HTR-8/SVneo (cell line): ENCODE measurements around the gene SCFD2.
"Not testable (repeated sequence)": the region's sequence is repeated elsewhere in the genome, so short reads cannot be mapped to it uniquely, and the experiment has no call there.

Experiments
- DNase-seq: peaks from one replicate; pipeline ENCODE4 v3.0.0; 2011; ENCODE audit warnings: low spot score, mixed read lengths; ENCODE audit not compliant: insufficient read length
- FAIRE-seq: peaks from 2 replicates; lab custom pipeline; 2011; peaks lifted over from hg19 to GRCh38; lab: Jason Lieb, UNC

SCFD2 gene

DNA sequence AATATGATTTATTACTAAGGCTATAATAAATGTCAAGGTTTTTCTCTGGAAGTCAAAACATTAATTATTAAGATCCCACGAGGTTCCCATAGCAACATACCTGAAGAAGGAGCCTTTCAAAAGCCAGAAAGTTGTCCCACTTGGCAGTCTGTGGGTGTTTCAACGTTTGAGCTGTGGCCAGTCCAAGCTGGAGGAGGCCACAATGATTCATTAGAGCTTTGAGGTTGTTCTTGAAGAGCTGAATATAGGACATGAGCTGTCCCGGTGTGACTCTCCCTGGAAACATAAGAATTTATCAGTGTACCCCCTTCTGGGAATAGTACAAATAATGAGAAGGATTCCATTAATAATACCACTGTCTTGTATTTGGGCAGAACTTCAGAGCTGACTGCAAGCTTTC lies 92.1 kb downstream of the SCFD2 start:
- no peak for DNase-seq
- no peak for FAIRE-seq

DNA sequence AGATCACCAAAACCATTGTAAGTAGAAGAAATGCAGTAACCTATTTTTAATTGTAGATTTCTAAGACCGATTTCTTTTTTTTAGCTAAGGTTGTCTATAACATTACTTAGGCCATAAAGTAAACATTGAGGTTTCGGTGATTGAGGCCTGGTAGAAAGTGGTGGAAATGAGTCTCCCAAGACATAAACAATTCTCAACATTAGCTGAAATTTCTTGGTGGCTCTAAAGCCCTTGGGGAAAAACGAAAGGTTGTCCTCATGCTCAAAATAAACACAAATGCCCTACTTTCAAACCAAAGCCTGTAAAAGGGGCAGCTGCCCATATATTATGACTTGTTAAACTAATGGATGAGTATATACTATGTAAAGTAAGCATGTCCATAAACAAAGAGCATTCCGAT lies 98.8 kb downstream of the SCFD2 start:
- FAIRE-seq: no peak
- no peak for DNase-seq

DNA sequence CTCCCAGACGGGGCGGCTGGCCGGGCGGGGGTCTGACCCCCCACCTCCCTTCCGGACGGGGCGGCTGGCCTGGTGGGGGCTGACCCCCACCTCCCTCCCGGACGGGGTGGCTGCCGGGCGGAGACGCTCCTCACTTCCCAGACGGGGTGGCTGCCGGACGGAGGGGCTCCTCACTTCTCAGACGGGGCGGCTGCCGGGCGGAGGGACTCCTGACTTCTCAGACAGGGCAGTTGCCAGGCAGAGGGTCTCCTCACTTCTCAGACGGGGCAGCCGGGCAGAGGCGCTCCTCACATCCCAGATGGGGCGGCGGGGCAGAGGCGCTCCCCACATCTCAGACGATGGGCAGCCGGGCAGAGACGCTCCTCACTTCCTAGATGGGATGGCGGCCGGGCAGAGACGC lies 109.9 kb downstream of the SCFD2 start:
- not testable (repeated sequence) for DNase-seq, FAIRE-seq

DNA sequence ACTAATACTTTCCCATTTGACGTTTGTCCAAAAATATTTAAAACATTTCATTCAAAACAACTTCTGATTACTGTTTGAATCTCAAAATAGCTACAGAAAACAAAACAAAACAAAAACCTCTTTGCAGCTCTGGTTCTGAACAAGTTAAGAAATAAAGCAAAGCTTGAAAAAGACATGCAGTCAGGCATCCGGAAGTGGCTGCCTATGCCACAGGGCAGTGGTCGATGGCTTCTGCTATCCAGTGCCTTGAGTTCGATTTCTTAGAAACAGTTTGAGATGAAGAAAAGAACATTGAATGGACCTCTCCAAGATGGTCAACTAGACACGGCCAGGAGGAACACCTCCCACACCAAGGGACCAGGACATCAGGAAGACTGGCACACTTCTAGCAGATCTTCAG lies 125.3 kb downstream of the SCFD2 start:
- no peak for DNase-seq

DNA sequence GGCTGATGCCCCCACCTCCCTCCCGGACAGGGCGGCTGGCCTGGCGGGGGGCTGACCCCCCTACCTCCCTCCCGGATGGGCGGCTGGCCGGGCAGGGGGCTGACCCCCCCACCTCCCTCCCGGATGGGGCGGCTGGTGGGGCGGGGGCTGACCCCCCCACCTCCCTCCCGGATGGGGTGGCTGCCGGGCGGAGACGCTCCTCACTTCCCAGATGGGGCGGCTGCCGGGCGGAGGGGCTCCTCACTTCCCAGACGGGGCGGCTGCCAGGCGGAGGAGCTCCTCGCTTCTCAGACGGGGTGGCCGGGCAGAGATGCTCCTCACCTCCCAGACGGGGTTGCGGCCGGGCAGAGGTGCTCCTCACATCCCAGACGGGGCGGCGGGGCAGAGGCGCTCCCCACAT lies 127.5 kb downstream of the SCFD2 start:
- FAIRE-seq: not testable (repeated sequence)

More for the DNA sequence above, 125.3 kb downstream of the SCFD2 start:
- FAIRE-seq: no peak

DNA sequence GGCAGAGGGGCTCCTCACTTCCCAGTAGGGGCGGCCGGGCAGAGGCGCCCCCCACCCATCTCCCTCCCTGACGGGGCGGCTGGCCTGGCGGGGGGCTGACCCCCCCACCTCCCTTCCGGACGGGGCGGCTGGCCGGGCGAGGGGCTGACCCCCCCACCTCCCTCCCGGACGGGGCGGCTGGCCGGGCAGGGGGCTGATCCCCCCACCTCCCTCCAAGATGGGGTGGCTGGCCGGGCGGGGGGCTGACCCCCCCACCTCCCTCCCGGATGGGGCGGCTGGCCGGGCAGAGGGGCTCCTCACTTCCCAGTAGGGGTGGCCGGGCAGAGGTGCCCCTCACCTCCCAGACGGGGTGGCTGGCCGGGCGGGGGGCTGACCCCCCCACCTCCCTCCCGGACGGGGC lies 128.1 kb downstream of the SCFD2 start:
- not testable (repeated sequence) for DNase-seq, FAIRE-seq

More for the DNA sequence above, 127.5 kb downstream of the SCFD2 start:
- not testable (repeated sequence) for DNase-seq

DNA sequence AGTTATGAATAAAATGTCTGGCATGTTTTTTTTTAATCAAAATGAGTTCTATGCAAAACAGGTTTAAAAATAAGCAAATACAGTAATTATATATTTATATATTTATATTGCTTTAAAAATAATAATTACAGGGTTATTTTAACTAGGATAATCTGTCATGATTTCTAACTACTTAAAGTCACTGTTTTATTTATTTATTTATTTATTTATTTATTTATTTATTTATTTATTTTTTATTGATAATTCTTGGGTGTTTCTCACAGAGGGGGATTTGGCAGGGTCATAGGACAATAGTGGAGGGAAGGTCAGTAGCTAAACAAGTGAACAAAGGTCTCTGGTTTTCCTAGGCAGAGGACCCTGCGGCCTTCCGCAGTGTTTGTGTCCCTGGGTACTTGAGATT lies 129.2 kb downstream of the SCFD2 start:
- FAIRE-seq, DNase-seq: not testable (repeated sequence)

DNA sequence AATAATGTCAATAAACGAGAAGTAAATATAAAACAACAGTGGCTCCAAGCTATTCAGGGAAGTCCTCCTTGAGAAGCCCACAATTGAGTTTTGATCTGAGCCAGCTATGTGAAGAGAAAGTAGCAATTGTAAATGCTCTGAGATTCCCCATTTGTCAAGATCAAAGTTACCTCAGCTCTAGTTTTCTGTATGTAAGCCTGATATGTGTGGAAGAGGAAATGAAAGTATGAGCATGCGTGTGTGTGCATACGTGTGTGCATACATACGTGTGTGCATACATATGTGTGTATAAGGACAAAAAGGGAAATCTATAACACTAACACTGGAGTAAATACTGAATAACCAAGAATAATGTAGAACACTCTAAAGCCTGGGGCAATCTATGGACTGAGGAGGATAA lies 130.3 kb downstream of the SCFD2 start:
- FAIRE-seq (no peak), DNase-seq (no peak)

DNA sequence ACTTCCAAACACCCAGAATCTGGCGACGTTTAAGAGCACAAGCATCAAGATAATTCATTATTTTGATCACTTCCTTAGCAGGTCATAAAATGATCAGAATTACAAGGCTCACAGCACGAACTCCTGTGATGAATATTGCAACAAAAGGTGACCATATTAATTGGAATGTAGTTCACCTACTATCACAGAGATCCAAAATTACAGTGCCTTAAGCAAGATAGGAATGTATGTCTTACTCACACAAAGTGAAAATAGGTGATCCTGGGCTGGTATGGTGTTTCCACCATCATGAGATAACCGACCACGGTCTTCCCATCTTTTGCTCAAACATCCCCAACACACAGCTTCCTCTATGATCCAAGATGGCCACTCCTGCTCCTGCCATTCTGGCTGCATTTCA lies 131.2 kb downstream of the SCFD2 start:
- DNase-seq: no peak
- no peak for FAIRE-seq

DNA sequence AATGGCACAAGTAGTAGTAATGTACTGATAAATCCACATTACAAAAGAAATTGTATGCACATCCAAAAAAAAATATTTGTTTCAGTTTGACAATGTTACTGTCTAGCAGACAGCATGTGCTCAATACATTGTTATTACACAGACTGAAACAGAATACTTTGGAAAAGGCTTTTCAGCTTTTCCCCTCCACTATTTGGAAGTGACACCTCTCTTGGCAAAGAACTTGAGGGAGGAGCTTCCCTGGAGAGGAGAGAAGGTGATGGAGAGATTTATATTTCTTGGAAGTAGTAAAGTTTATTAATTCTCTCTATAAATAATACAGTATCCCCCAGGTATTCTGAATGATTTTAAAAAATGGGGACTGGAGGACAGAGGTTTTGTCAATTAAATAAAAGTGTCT lies 131.8 kb downstream of the SCFD2 start:
- no peak for DNase-seq
- no peak for FAIRE-seq

DNA sequence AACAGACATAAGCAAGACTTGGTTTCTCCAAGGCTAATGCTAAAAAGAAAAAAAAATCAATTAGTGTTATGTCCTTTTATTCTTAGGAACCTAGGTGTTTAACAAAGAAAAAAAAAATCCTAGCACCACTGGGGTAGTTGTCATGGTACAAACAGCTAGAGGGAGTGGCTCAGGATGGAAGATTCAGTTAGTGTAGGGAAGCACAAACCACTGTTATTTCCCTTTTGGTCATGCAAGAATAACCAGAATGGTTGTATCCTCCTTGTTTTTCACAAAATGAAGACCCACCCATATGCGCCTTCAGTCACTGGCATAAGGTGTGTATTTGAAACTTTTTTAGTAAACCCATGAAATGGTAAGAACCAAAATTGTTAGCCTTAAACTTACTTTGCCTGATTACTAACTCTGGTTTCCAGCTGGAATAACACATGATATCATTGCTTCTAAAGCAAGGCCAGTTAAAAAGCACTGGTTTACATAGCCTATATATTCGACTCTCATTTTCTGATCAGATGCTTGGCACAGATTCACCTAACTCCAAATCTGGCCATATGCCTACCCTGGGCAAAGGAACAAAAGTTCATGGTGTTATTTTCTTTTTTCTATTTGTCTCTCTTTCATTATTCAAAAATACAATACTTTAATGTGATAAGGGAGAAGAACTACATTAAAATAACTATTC lies 132.6 kb downstream of the SCFD2 start:
- DNase-seq (no peak), FAIRE-seq (no peak)

DNA sequence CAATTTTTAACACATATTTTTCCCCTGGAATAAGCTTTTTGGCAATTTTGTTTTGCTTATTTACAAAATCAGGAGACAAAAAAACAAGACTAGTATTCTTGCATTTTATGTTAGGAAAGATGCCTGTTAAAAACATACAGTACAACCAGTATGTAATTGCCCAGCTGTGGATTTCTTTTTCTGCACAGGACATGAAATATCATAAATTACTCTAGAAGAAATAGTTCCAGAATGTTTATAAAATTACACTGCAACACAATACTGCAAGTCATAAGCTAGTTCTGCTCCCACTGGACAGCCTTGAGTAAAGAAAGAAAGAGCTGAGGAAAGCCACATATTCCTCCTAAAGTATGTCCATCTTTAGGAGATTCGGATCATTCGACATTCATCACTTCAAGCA lies 133.5 kb downstream of the SCFD2 start:
- no peak for FAIRE-seq
- DNase-seq: no peak

DNA sequence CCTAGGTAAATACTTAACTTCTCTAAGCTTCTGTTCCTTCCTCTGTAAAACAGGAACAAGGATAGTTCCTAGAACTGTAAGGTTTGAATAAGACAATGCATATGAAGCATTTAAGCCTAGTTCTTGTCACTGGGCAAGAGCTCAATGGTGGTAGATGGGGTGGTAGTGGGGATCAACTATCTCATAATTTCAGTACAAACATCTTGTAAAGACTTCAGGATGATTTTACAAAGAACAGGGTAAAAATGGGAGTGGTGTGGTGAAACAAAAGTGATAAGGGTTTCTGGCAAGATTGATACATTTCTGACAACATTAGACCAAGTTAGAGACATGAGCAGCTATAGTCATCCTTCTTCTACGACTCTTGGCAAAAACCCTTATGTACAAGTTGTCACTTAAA lies 137.8 kb downstream of the SCFD2 start:
- DNase-seq (no peak), FAIRE-seq (no peak)

DNA sequence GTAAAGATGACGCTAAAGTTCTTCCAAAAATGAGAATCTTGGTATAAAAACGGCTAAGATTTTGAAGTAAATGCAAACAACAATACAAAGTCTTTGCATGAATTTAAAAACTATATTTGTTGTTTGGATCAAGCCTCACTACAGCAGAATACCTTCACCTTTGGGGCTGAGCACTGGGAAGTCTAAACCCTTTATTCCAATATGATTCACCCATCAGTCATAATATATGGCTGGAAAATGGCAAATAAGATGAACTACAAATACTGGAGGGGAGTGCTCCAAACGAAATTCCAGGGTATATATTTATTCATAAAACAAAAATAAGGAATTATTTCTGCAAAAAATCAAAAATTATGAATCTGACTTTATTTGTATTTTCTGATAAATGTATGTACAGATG lies 138.4 kb downstream of the SCFD2 start:
- FAIRE-seq: no peak

DNA sequence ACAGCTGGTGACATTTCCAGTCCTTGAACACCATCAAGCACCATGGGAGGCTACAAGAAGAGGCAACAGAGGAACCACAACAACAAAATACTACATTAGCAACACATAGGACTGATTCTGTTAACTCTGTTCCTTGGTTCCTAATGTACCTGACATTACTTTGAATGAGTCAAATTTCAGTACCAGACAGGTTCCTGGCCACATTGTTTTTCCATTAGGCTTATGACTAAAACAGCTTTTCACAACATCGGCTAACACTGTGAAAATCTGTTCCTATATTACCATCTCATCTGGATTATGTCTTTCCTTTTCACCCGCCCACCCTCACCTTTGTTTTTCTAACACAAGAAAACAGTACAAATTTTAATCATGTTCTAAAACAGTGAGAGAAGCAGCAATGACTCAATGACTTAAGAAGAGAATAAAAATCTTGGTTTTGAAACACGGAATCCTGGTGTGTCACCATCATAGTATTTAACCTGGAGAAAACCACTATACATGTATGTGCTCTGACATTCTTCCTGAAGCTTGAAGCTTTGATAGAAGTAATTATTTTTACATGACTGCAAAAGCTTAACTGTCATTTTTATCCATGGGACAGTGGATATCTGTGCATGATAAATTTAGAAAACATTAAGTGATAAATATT lies 143.9 kb downstream of the SCFD2 start:
- DNase-seq (no peak), FAIRE-seq (no peak)

More for the DNA sequence above, 138.4 kb downstream of the SCFD2 start:
- DNase-seq: no peak

DNA sequence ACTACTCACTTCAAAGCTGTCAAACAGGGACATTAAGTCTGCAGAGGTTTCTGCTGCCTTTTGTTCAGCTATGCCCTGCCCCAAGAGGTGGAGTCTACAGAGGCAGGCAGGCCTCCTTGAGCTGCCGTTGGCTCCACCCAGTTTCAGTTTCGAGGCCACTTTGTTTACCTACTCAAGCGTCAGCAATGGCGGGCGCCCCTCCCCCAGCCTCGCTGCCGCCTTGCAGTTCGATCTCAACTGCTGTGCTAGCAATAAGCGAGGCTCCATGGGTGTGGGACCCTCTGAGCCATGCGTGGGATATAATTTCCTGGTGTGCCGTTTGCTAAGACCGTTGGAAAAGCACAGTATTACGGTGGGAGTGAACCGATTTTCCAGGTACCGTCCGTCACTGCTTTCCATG lies 146.7 kb downstream of the SCFD2 start:
- not testable (repeated sequence) for DNase-seq, FAIRE-seq

DNA sequence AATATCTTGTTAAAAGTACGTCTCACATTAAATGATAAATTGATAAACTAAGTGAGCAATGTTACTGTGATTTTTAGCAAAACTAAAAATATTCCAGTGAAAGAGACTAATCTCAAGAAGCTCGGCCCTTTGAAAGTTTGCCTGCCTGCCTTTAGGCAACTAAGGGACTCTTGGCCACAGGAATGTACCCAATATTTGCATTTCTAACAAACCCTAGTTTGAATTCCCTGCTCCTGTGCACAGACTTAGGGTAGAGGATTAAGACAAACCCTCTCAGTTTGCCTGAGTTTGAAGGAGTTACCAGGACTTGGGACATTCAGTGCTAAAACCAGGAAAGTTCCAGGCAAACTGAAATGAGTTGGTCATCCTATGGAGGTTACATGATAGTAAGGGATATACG lies 157.1 kb downstream of the SCFD2 start:
- DNase-seq: no peak
- FAIRE-seq: no peak

DNA sequence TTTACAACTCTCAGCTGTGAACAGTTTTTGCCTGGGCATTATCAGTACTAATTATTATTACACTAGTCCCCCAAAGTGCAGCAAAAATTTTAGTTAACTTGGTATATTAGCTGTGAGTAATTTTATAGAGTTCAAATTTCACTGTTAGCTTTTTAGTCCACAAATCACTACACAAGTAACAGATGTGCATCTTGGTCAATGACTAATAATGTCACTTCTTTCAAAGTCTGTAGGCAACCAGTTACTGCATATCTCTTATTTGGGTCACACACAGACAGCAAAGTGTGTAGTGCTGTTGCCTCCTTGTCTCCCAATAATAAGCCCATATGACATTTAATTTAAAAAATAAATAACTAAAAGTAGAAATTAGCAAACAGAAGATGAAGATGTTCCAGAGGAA lies 159.9 kb downstream of the SCFD2 start:
- DNase-seq: no peak
- no peak for FAIRE-seq

DNA sequence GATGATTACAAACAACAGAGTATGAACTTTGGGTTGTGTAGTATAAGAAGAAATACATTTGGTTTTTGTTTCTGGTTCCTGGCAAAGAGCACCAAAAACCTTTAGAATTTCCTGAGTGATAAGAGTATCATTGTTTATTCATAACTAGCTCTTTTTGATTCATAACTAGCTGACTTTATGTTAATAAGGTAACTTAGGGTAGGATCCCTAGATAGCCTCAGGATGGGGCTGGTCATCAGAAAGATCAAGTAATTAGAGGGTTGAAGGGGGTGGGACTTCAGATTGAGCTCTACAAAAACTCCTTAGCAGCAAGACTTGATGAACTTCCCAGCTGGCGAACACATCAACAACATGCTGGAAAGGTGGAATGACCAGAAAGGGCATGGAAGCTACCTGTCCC lies 166.5 kb downstream of the SCFD2 start:
- DNase-seq (no peak), FAIRE-seq (no peak)

DNA sequence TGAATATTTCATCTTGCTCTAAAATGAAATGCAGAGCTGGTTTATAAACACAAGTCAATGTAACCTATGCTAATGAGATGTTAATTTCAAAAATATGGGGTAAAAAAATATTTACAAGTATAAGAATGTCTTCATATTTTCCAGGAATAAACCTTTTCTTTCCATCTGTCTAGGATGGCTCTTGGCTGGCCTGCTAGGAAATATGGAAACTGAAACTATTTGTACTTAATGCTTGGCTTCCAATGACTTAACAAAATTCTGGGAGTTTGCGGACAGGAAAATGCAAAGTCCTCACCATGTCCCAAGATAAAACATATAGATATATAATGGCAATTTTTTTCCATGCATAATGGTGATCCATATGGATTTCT lies 168.1 kb downstream of the SCFD2 start:
- no peak for DNase-seq
- no peak for FAIRE-seq

DNA sequence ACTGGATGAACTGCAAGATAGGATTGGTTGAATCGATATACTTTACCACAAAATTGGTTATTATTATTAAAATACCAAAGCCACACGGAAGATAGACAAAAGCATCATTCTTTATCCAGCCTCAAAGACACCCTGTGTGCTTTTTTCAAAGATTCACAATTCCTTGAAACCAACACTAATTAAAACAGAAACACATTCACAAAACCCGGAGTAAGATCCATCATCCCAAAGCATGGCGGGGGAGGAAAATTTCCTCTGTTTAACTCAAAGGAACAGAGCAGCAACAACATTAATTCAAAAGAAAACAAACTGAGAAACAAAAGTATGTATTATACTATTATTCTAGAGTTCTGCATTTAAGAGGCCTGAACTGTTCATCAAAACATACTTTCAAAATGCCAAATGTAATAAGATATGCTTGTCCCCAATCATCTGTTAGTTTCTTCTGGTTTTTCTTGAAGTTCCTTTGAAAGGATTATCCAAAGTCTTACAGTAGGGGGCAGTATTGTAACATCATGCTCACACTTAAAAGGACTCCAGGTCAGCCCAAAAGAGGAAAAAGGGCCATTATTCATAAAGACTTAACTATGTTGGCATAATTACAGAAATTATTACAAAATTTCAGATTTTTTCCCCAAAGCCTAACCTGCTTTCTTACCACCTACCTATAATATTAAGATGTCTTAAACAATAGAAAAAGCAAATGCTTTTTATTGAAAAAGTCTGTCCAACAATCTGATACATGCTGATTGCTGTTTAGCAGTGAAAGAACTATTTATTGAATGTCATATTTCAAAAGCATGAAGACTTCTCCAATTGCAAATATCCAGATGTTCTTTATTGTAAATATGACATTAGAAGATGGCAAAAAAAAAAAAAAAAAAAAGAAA lies 168.7 kb downstream of the SCFD2 start:
- DNase-seq (peak; percentile 18), FAIRE-seq (no peak)
